Mucosa of rectum (tissue), 2 donors: ENCODE results near the gene ARHGEF28.

Experiments used
- H3K27ac ChIP-seq, 2 donors: one replicate each; pipeline ENCODE4 v1.7.0; 2013; ENCODE audit warnings: inconsistent platforms in 2 of 2, low read depth in 2 of 2, low read length in 2 of 2
- H3K27me3 ChIP-seq, 2 donors: one replicate each; pipeline ENCODE4 v1.7.0; 2013; ENCODE audit warnings: low read length in 2 of 2; ENCODE audit not compliant: control insufficient read depth in 2 of 2, insufficient read depth in 2 of 2
- H3K36me3 ChIP-seq, 2 donors: one replicate each; pipeline ENCODE4 v1.7.0; 2013; ENCODE audit warnings: low read length in 2 of 2; ENCODE audit not compliant: control insufficient read depth in 2 of 2, insufficient read depth in 2 of 2
- H3K4me1 ChIP-seq, 2 donors: one replicate each; pipeline ENCODE4 v1.7.0; 2013; ENCODE audit warnings: low read length in 2 of 2, mild to moderate bottlenecking in 1 of 2; ENCODE audit not compliant: control insufficient read depth in 2 of 2, insufficient read depth in 2 of 2
- H3K4me3 ChIP-seq, 2 donors: one replicate each; pipeline ENCODE4 v1.7.0; 2013; ENCODE audit warnings: low read length in 2 of 2
- H3K9ac ChIP-seq, 2 donors: one replicate each; pipeline ENCODE4 v1.7.0; 2013; ENCODE audit warnings: low read length in 2 of 2, low read depth in 1 of 2, mild to moderate bottlenecking in 1 of 2
- H3K9me3 ChIP-seq, 2 donors: one replicate each; pipeline ENCODE4 v1.7.0; 2013; ENCODE audit warnings: low read length in 2 of 2; ENCODE audit not compliant: control insufficient read depth in 2 of 2
- donor health status: healthy.
- donor health status: Normal muscosa, but diverticular disease.

ARHGEF28 gene

DNA sequence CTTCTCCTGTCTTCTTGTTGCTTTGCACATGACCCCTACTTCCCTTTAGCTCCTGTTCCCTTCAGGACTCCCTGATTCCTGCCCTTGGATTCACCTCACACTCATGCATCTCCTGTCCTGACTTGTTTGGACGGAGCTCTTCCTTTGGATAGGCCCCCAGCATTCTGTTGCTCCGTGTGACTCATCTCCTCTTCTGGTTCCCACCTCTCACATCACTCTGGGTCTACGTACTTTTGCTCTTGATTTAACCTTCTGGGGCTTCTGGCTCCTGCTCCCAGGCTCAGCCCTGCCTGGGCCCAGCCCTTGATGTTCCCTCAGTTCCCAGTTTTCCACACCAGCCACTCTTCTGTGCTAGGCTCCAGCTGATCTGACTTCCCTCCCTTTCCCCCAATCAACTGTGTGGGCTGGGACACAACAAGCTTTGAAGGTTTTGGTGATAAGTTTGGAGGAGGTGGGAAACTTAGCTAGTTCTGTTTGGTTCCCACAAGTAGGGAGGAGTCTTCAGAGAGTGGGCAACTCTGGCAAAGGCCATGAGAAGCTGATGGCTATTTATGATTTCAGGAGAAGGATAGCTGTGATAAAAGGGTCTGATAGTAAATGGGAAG, 331.5 kb downstream of the ARHGEF28 start:
- H3K4me1 ChIP-seq: no peaks in the 10 kb centered on the region
- no peaks in the 10 kb centered on the region for H3K36me3 ChIP-seq
- H3K9me3 ChIP-seq: no peaks in the 10 kb centered on the region
- no peak overlapping the region for H3K27ac ChIP-seq
- no peak overlapping the region for H3K4me3 ChIP-seq
- H3K9ac ChIP-seq: no peak overlapping the region
- no peaks in the 10 kb centered on the region for H3K27me3 ChIP-seq

DNA sequence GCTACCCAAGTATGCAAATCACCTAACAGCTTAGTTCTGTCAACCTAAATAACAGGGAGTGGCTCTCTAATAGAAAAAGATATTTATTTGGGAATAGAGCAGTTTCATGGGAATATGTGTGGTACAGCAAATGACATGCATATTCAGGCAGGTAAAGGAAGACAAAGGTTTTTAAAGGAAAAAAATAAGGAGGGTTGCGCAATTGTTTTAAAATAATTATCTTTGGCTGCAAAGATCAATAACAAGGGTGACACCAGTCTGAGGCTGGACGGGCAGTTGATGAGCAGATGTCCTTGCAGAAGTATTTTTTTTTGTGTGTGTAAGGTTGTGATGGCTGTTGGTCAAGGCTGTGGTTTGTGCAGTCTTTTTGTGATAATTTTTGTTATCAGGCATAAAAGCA, 332.0 kb downstream of the ARHGEF28 start:
- Histone ChIP-seq H3K36me3 (no peaks in the 10 kb centered on the region), H3K9me3 (no peaks in the 10 kb centered on the region), H3K27ac (no peak overlapping the region), H3K9ac (no peak overlapping the region), H3K4me3 (no peak overlapping the region), H3K27me3 (no peaks in the 10 kb centered on the region), H3K4me1 (no peaks in the 10 kb centered on the region)

DNA sequence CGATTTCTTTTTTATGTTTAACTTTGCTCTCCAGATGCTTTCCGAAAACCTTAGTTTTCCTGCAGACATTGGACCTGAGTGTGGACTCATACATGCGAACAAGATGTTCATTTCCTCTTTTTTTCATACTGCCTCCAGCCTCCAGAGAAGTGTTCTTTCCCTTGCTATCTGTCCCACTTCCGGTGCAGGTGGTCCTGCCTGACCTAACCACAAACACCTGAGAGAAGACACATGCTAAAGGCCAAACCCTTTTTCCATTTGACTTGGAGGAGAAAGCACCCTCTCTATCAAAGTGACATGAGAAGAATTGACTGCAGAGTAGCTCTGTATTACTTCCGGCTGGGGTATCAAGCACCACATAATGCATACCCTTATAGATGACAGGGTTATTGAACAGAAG, 334.0 kb downstream of the ARHGEF28 start:
- H3K27ac ChIP-seq: no peak overlapping the region
- H3K9me3 ChIP-seq: no peaks in the 10 kb centered on the region
- H3K36me3 ChIP-seq: no peaks in the 10 kb centered on the region
- no peak overlapping the region for H3K9ac ChIP-seq
- no peaks in the 10 kb centered on the region for H3K4me1 ChIP-seq
- no peak overlapping the region for H3K4me3 ChIP-seq
- no peaks in the 10 kb centered on the region for H3K27me3 ChIP-seq

DNA sequence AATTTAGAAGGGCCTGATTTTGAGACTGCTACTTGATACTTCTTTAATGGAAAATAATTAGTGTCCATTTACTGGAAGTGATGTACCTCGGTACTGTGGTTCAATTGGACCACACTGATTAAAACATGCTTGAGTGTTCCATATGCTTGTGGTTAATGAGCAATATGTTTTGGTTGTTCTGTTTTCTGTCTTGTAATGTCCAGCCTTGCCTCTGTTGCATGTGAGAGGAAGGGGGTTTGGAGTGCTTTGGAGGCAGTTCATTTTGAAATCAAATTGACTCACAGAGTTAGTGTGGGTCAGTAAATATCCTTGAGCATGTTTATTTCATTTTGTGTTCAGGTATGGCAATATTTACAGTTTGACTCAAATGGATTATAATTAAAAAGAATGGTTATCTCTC, 334.4 kb downstream of the ARHGEF28 start:
- Histone ChIP-seq H3K4me1 (no peaks in the 10 kb centered on the region), H3K36me3 (no peaks in the 10 kb centered on the region), H3K27me3 (no peaks in the 10 kb centered on the region), H3K4me3 (no peak overlapping the region), H3K9ac (no peak overlapping the region), H3K27ac (no peak overlapping the region), H3K9me3 (no peaks in the 10 kb centered on the region)

DNA sequence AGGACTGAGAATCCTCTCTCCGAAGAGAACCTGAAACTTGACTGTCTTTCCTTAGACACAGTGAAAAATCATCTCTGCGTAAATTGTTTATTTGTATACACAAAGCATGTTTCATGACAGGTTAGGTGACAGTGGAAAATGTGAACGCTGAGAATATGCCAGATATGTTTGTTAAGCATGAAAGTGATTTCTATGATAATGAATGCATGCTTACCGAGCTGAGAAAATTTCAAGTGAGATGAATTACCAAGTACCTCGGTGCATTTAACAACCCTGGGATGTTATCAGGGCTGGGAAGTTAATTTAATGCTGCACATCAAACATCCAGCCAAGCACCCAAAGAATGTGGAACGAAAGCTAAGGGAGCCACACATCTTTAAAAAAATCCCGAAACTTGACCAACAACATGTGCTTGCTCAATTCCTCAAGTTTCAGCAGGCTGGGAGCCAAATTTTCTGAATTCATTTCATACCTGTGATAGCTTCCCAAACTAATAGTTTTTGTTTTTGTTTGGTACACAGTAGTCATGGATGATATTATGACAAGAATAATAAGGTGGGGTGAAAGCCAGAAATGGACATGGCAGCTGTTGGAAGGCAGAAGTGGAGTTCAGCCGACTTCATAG, 336.9 kb downstream of the ARHGEF28 start:
- Histone ChIP-seq H3K9ac (no peak overlapping the region), H3K4me1 (no peaks in the 10 kb centered on the region), H3K36me3 (no peaks in the 10 kb centered on the region), H3K27ac (no peak overlapping the region), H3K4me3 (no peak overlapping the region), H3K9me3 (no peaks in the 10 kb centered on the region), H3K27me3 (no peaks in the 10 kb centered on the region)

DNA sequence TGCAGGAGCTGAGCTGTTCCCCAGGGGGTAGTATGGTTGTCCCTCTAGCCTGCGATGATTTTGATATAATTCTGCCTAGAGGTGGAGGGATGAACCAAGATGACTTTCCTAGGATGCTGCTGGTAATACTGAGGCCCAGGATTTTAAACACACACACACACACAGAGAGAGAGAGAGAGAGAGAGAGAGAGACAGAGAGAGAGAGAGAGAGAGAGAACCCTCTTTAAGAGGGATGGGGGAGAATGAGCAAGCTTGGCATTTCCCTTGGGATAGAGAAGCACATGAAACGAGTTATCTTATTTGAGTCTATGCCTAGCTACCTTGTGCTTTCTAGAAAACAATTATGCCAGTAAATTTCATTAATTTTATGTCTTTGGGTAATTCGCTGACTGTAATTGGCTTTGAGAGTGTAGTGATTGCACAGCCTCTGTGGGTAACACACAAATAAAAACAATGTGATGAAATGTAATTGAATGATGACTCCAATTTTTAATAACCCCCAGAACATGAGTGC, 338.4 kb downstream of the ARHGEF28 start:
- H3K4me1 ChIP-seq: no peaks in the 10 kb centered on the region
- H3K9ac ChIP-seq: no peak overlapping the region
- H3K36me3 ChIP-seq: no peaks in the 10 kb centered on the region
- no peak overlapping the region for H3K27ac ChIP-seq
- no peaks in the 10 kb centered on the region for H3K27me3 ChIP-seq
- H3K9me3 ChIP-seq: no peaks in the 10 kb centered on the region
- no peak overlapping the region for H3K4me3 ChIP-seq

DNA sequence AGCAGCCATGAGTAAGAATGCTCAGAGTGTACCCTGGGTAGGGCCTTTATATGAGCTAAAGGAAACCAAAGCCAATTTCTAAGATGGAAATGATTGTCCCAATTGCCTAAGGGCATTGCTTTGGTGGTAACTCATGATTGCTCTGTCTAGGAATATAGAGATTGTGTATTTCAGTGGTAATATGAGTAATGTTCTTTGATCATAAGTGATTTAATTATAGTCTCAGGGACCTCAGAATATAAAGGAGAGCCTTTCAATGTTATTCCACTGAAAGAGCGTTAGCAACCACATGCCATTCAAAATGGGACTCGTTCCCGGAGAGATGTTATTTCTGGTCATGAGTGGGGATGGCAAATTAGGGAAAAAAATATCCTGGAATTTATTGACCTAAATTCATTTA, 340.5 kb downstream of the ARHGEF28 start:
- H3K27me3 ChIP-seq: no peaks in the 10 kb centered on the region
- no peaks in the 10 kb centered on the region for H3K36me3 ChIP-seq
- no peaks in the 10 kb centered on the region for H3K4me1 ChIP-seq
- no peak overlapping the region for H3K27ac ChIP-seq
- no peaks in the 10 kb centered on the region for H3K9me3 ChIP-seq
- no peak overlapping the region for H3K4me3 ChIP-seq
- no peak overlapping the region for H3K9ac ChIP-seq

DNA sequence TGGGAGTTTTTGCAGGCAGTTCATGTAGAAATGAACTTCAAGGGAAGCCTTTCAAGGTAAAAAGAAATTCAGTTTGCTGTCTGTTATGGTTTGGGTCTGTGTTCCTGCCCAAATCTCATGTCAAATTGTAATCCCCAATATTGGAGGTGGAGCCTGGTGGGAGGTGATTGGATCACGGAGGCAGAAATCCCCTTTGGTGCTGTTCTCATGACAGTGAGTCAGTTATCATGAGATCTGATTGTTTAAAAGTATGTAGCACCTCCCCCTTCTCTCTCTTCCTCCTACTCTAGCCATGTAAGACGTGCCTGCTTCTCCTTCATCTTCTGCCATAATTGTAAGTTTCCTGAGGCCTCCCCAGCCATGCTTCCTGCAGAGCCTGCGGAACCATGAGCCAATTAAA, 341.4 kb downstream of the ARHGEF28 start:
- no peak overlapping the region for H3K4me3 ChIP-seq
- H3K9me3 ChIP-seq: no peaks in the 10 kb centered on the region
- no peaks in the 10 kb centered on the region for H3K36me3 ChIP-seq

DNA sequence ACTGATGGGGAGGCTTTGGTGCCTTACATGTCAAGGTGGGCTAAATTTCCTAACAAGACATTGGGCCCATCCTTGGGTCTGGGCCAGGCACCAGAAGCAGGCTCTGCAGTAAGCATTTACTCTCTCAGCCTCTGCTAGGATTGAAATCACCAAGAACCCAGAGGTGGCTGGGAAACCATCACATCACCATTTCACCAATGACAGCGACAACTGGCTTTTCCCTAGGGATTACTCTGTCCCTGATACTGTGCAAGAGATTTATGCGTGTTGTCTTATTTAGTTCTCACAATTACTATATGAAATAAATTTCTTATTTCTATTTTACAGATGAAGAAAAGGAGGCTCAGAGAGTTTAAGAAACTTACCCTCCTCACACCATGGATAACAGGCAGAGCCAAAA, 342.2 kb downstream of the ARHGEF28 start:
- Histone ChIP-seq H3K36me3 (no peaks in the 10 kb centered on the region), H3K27me3 (no peaks in the 10 kb centered on the region), H3K9ac (no peak overlapping the region), H3K9me3 (no peaks in the 10 kb centered on the region), H3K27ac (no peak overlapping the region), H3K4me1 (no peaks in the 10 kb centered on the region), H3K4me3 (no peak overlapping the region)

More for the DNA sequence above, 341.4 kb downstream of the ARHGEF28 start:
- no peaks in the 10 kb centered on the region for H3K27me3 ChIP-seq
- H3K9ac ChIP-seq: no peak overlapping the region
- H3K27ac ChIP-seq: no peak overlapping the region
- no peaks in the 10 kb centered on the region for H3K4me1 ChIP-seq

DNA sequence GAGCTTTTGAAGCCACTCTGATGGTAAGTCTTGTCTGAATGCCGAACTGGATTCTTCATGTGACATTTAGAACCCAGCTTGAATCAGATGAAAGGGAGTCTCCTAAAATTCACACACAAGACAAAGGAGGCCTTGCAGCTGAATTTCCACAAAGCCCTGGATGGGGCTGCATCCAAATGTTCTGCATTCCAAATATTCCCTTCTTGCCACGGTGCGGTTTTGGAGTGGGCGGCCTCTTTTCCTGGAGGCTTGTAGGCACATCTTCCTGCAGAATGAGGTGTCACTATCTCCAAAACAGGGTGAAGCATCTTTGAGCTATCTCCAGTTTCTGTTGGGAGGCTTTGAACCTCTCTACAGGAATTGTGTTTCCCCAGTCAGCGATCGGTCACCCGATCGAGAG, 342.7 kb downstream of the ARHGEF28 start:
- Histone ChIP-seq H3K27ac (no peak overlapping the region), H3K36me3 (no peaks in the 10 kb centered on the region), H3K9me3 (no peaks in the 10 kb centered on the region), H3K4me1 (no peaks in the 10 kb centered on the region), H3K9ac (no peak overlapping the region), H3K27me3 (no peaks in the 10 kb centered on the region), H3K4me3 (no peak overlapping the region)
